Astrocyte of the cerebellum (primary cell): ENCODE results near the gene SLCO2B1.

Experiments
- DNase-seq: peaks from one replicate; pipeline ENCODE4 v3.0.0-alpha.2; 2011; ENCODE audit warnings: low read depth
- H3K4me3 ChIP-seq: 2 replicates; pipeline ENCODE4 v1.5.1; 2011; ENCODE audit warnings: mild to moderate bottlenecking, low read depth, low read length, moderate library complexity
- in situ Hi-C: cut with HindIII; loops from 2 replicates; pipeline ENCODE4 v1.10.0; 2017; ENCODE audit warnings: low sequenced_read_pairs
- TF ChIP-seq, protein P1 (sequence below): IDR thresholded peaks from 2 replicates; pipeline ENCODE4 v1.5.1; 2012; ENCODE audit warnings: low read length, low read depth, moderate library complexity, mild to moderate bottlenecking; ENCODE audit errors: missing control alignments

SLCO2B1 gene

DNA sequence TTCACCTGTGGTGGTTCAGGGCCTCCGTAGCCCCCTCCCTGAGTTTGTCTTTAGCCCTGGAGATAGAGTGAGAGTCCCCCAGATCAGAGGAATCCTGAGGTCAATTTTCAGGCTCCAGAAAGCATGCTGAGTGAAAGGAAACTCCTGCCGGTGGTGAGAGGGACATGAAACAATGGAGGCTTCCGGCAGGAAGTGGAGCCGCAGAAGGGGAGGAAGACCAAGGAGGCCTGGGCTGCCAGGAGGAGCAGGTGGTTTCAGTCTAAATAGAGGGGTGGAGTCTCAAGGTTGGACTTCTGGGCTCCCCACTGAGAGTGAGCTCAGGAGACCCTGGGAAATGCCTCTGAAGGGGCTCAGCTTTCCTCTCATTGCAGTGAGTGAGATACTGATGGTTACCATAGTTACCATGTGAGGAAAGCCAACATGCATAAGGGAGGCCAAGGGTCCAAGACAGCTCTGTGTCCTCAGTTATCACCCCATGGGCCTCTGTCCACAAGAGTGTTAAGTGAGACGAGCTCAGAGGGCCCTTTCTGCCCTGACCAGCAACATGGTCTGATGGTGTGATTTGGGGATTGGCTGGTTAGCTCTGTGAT lies 10.7 kb downstream of the SLCO2B1 start:
- TF ChIP-seq, protein P1, sequence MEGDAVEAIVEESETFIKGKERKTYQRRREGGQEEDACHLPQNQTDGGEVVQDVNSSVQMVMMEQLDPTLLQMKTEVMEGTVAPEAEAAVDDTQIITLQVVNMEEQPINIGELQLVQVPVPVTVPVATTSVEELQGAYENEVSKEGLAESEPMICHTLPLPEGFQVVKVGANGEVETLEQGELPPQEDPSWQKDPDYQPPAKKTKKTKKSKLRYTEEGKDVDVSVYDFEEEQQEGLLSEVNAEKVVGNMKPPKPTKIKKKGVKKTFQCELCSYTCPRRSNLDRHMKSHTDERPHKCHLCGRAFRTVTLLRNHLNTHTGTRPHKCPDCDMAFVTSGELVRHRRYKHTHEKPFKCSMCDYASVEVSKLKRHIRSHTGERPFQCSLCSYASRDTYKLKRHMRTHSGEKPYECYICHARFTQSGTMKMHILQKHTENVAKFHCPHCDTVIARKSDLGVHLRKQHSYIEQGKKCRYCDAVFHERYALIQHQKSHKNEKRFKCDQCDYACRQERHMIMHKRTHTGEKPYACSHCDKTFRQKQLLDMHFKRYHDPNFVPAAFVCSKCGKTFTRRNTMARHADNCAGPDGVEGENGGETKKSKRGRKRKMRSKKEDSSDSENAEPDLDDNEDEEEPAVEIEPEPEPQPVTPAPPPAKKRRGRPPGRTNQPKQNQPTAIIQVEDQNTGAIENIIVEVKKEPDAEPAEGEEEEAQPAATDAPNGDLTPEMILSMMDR: no peak
- no peak for DNase-seq
- H3K4me3 ChIP-seq: no peak overlapping the region
- in situ Hi-C loops: no loop called here

DNA sequence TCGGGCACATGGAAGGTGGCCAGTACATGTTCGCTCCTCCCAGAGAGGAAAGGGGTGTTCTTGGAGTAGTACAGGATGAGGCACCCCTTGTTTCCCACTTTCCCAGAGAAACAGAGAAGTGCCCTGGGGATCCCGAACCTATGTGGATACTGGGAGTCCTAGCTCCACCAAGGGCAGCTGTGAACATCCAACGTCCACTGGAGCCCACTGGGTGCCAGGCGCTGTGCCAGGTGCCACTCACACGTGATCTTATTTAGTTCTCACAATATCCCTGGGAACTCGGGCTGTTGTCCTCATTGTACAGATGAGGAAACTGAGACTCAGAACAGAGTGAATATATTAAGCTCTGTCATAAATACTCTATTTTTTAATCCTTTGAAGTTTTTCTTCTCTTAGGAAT lies 12.0 kb downstream of the SLCO2B1 start:
- no peak overlapping the region for H3K4me3 ChIP-seq
- in situ Hi-C loops: no loop called here
- TF ChIP-seq, protein P1: no peak
- no peak for DNase-seq

DNA sequence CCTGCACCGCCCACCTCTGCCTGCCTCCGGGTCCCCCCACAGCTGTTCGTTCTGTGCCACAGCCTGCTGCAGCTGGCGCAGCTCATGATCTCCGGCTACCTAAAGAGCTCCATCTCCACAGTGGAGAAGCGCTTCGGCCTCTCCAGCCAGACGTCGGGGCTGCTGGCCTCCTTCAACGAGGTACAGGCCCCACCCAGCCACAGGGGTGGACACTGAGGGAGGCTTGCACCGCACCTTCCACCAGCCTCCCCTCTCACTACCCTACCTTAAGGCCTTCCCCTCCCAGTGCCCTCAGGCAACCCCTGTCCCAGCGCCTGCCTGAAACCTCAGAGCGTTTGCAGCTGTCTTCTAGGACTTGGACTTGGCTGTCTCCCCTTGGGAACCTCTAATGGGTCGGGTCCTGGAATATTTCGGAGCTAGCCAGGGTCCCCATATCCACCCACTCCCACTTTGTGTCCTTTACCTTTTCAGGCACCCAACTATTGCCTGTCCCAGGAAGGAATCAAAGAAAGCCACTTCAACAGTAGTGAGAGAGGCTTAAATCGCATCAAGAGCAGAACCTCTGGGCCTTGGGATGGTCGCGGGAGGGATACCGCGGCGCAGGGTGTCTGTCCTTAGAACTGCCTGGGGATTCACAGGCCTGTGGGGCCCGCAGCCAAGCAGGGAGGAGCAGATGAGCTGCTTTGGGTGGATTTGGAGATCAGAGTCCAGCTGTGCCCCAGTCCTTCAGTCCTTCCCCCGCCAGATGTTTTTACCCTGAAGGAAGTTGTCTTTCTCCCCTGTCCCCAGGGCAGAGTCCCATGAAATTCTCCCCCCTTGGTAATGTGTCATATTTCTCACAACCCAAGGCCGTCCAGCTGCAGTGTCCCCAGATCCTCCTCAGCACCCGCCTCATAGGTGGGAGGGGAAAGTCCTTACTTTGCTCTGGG lies 13.3 kb downstream of the SLCO2B1 start:
- TF ChIP-seq, protein P1: no peak
- DNase-seq: no peak

DNA sequence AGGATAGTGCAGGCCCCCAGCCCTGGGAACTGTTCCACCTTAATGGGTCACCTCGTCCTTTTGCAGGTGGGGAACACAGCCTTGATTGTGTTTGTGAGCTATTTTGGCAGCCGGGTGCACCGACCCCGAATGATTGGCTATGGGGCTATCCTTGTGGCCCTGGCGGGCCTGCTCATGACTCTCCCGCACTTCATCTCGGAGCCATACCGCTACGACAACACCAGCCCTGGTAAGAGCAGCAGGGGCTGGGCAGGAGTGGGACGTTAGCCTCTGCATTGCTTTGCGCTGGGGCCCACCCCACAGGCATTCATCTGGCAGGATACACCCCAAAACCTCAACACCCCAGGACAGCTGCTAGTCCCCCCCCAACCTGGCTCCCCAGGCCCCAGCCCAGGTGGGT lies 14.8 kb downstream of the SLCO2B1 start:
- in situ Hi-C loops: no loop called here
- TF ChIP-seq, protein P1: no peak
- DNase-seq: no peak
- H3K4me3 ChIP-seq: no peak overlapping the region

More for the DNA sequence above, 13.3 kb downstream of the SLCO2B1 start:
- no peak overlapping the region for H3K4me3 ChIP-seq
- in situ Hi-C loops: no loop called here

DNA sequence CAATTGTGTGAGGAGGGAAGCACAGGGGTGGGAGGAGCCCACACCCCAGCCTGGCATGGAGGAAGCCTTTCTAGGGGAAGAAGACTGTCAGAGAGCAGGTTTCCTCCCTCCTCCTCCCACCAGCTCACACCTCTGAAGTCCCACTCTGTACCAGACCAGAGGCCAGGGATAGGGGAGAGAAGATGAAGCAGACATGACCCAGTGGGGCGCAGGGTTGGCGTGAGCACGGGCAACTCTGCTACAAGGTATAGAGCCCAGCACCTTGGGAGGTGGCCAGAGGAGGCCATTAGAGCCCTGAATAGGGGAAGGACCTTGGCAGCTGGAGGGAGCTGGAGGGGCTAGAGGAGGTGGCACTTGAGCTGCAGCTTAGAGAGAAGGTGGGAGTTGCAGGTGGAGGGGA lies 15.9 kb downstream of the SLCO2B1 start:
- no peak for DNase-seq
- H3K4me3 ChIP-seq: no peak overlapping the region
- in situ Hi-C loops: no loop called here
- TF ChIP-seq, protein P1: no peak

DNA sequence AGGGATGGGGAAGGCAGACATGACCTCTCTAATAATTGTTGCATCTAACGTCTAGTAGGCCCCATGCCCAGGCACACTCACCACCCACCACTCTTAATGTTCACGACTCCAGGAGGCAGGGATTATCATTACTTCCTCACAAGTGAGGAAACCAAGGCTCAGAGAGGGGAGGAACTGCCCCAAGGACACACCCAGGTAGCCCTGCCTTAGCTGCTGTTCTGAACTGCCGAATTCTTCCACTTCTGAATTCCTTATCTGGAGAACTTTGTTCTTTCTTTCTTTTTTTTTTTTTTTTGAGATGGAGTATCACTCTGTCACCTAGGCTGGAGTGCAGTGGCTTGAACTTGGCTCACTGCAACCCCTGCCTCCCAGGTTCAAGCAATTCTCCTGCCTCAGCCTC lies 16.7 kb downstream of the SLCO2B1 start:
- in situ Hi-C loops: no loop called here
- TF ChIP-seq, protein P1: no peak
- no peak overlapping the region for H3K4me3 ChIP-seq
- no peak for DNase-seq
